ENCODE measurements around the gene SLC6A12. TPM values are rescaled to one million over a fixed set of nuclear protein-coding genes. Genes with fewer than 3 reads are reported as not detected.

SLC6A12 gene
- total RNA-seq, 2 donors from 2014 or later, result 0.16 to 2.5 TPM

DNA sequence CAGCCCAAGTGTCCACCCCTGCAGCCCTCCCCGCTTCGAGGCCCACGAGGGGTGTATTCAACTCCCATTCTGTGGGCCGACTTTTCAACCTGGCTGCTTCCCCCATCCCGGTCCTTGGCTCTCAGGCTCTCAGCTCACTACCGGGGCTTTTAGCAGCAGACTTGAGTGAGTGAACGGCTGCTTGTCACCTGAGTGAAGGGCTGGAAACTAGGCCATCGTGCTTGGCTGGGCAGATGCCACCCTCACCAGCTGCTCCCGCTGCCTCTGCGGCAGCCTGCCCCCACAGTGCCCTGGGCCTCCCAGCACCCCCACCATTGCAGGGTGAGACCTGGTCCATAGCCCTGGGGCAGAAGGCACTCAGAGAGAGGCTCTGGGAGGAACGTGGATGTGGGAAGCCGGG, 59.9 kb downstream of the SLC6A12 start:
- no peak for DNase-seq
- no peaks in the 10 kb centered on the region for H3K9me3 ChIP-seq
- intact Hi-C loops (cut with DNase I), result no loop called here
- TF ChIP-seq, protein P1, sequence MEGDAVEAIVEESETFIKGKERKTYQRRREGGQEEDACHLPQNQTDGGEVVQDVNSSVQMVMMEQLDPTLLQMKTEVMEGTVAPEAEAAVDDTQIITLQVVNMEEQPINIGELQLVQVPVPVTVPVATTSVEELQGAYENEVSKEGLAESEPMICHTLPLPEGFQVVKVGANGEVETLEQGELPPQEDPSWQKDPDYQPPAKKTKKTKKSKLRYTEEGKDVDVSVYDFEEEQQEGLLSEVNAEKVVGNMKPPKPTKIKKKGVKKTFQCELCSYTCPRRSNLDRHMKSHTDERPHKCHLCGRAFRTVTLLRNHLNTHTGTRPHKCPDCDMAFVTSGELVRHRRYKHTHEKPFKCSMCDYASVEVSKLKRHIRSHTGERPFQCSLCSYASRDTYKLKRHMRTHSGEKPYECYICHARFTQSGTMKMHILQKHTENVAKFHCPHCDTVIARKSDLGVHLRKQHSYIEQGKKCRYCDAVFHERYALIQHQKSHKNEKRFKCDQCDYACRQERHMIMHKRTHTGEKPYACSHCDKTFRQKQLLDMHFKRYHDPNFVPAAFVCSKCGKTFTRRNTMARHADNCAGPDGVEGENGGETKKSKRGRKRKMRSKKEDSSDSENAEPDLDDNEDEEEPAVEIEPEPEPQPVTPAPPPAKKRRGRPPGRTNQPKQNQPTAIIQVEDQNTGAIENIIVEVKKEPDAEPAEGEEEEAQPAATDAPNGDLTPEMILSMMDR (IDR thresholded peaks at IDR 0.05), result no peak
- no peaks in the 10 kb centered on the region for H3K4me1 ChIP-seq
- H3K27ac ChIP-seq, result no peak overlapping the region
- no peaks in the 10 kb centered on the region for H3K36me3 ChIP-seq
- no peak overlapping the region for H3K4me3 ChIP-seq
- no peak overlapping the region for H3K9ac ChIP-seq (ENCODE audit: low read depth in 2 of 2, low read length in 2 of 2)
- no peaks in the 10 kb centered on the region for H3K27me3 ChIP-seq

DNA sequence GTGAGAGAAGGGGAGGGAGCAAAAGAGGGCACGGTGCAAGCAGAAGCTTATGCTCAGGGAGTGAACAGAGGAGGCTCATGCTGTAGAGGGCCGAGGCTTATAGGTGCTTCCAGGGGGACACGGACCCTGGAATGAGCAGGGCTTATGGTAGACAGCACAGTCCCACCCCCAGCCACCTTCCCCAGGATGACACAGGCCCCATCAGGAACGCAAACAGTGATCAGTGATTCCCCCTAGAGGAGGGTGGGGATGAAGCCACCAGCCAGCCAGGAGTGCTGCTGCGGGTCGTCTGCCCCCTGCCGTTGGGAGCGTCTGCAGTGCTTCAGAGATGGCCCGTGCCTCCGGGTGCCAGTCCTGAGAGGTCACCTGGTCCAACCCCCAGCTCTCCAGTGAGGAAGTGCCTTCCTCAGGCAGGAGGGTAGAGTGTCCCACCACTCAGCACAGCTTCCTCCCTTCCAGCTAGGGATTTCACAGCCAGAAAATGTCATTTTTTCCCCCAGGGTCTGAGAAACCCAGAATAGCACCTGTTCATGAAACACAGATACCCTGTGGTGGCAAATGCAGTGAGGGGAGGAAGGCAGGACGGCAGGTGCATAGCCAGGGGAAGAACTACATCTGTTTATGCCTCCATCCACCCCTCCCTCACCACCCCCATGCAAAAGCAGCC, 60.7 kb downstream of the SLC6A12 start:
- H3K4me1 ChIP-seq, result no peaks in the 10 kb centered on the region
- H3K36me3 ChIP-seq, result no peaks in the 10 kb centered on the region
- intact Hi-C loops (cut with DNase I), result no loop called here
- no peak overlapping the region for H3K4me3 ChIP-seq
- no peaks in the 10 kb centered on the region for H3K27me3 ChIP-seq
- TF ChIP-seq, protein P1 (IDR thresholded peaks at IDR 0.05), result peak; percentile 57
- H3K27ac ChIP-seq, result no peak overlapping the region
- H3K9ac ChIP-seq (ENCODE audit: low read depth in 2 of 2, low read length in 2 of 2), result no peak overlapping the region
- H3K9me3 ChIP-seq, result no peaks in the 10 kb centered on the region
- DNase-seq, result peak; percentile 77

GRCh38 chr12:152440-152839, 61.5 kb downstream of the SLC6A12 start:
- Histone ChIP-seq H3K27me3 (no peaks in the 10 kb centered on the region), H3K4me3 (no peak overlapping the region), H3K9me3 (no peaks in the 10 kb centered on the region), H3K9ac (ENCODE audit: low read depth in 2 of 2, low read length in 2 of 2) (no peak overlapping the region), H3K27ac (no peak overlapping the region), H3K4me1 (no peaks in the 10 kb centered on the region), H3K36me3 (no peaks in the 10 kb centered on the region)
- TF ChIP-seq, protein P1 (IDR thresholded peaks at IDR 0.05), result no peak
- no peak for DNase-seq
- intact Hi-C loops (cut with DNase I), result no loop called here

DNA sequence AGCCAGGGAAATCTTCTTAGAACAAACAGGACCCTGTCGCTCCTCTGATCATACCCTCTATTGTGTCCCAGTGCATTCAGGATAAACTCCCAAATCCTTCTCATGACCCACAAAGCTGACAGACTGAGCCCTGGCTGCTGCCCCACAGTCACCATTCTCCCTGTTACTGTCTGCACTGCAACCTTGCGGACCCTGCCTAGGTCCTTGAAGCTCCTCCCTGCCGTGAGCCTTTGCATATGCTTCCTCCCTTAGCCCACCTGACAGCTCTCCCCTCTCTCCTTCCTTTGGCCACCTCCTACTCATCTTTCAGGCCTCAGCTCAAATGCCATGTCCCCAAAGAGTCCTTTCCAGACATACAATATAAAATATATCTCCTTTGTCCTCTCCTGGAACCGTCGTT, 62.4 kb downstream of the SLC6A12 start:
- DNase-seq, result no peak
- no peaks in the 10 kb centered on the region for H3K36me3 ChIP-seq
- H3K9ac ChIP-seq (ENCODE audit: low read depth in 2 of 2, low read length in 2 of 2), result no peak overlapping the region
- no peaks in the 10 kb centered on the region for H3K9me3 ChIP-seq
- no peaks in the 10 kb centered on the region for H3K4me1 ChIP-seq
- H3K27me3 ChIP-seq, result no peaks in the 10 kb centered on the region
- no peak overlapping the region for H3K4me3 ChIP-seq
- TF ChIP-seq, protein P1 (IDR thresholded peaks at IDR 0.05), result no peak
- intact Hi-C loops (cut with DNase I), result no loop called here
- no peak overlapping the region for H3K27ac ChIP-seq

DNA sequence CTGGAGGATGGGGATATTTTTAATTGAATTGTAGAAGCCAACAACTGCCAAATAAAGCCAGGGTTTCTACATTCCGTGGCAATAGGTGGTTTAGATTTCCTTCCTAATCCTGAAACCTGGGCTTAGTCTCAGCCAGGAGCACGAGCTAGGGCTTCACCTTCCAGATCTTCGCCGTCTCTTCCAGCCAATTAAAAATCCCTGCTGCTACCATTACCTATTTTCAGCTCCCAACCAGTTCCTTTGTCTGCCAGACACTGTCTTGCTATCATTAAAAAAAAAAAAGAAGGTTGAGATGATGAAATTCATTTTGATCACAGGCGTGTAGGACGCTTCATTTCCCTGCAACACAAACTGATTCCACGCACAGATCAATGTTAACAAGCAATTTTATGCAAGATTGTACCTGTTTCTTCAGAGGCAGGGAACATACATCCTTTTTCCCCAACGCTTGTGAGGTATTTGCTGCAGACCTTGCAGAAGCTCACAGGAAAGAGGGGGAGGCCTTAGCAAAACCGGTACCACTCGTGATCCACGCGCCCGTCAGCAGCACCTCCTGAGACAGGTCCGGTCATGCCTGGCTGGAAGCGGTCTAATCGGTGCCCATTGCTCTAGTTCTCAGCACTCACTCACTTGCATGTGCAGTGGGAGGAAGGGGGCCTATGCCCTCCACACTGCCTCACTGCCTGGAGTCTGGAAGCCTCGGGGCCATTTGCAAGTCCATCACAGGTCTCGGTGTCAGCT, 65.1 kb downstream of the SLC6A12 start:
- intact Hi-C loops (cut with DNase I), result no loop called here
- no peaks in the 10 kb centered on the region for H3K9me3 ChIP-seq

More for the DNA sequence above, 65.1 kb downstream of the SLC6A12 start:
- Histone ChIP-seq H3K36me3 (no peaks in the 10 kb centered on the region), H3K9ac (ENCODE audit: low read depth in 2 of 2, low read length in 2 of 2) (no peak overlapping the region), H3K4me1 (peaks cover 3% of the 10 kb centered on the region), H3K27ac (no peak overlapping the region), H3K4me3 (no peak overlapping the region), H3K27me3 (no peaks in the 10 kb centered on the region)
- DNase-seq, result no peak
- TF ChIP-seq, protein P1 (IDR thresholded peaks at IDR 0.05), result no peak
